Prostate gland (tissue), 2 donors: Measurements from ENCODE around the gene PEX11A.

Experiments
- CTCF ChIP-seq, 4 experiments: fragments of 200-600 bp in 2 of 4; fragments of 450-650 bp in 2 of 4; sonication (generic) in 2 of 4; IDR thresholded peaks; 1 replicate in 3 of 4; 2 replicates in 1 of 4; pipeline ENCODE4 v1.5.1; 2016 to 2019; ENCODE audit warnings: antibody characterized with exemption in 4 of 4, mild to moderate bottlenecking in 2 of 4, moderate library complexity in 2 of 4
- POLR2A ChIP-seq: fragments of 450-650 bp; IDR thresholded peaks from one replicate; pipeline ENCODE4 v1.6.1; 2016; ENCODE audit warnings: antibody characterized with exemption, mild to moderate bottlenecking

GRCh38 chr15:89677381-89677780 lies 13.2 kb downstream of the PEX11A start:
- TF ChIP-seq CTCF (IDR thresholded peaks at IDR 0.05) (no peak), POLR2A (no peak)
